GM19467 (cell line): ENCODE measurements around the gene PEX26.

ENCODE experiments used
- ATAC-seq: cut with Tn5 transposase; IDR thresholded peaks from one replicate; pipeline ENCODE4 v1.9.1; 2021; ENCODE audit warnings: mild to moderate bottlenecking, moderate library complexity; ENCODE audit not compliant: unreplicated experiment

Gene PEX26

DNA sequence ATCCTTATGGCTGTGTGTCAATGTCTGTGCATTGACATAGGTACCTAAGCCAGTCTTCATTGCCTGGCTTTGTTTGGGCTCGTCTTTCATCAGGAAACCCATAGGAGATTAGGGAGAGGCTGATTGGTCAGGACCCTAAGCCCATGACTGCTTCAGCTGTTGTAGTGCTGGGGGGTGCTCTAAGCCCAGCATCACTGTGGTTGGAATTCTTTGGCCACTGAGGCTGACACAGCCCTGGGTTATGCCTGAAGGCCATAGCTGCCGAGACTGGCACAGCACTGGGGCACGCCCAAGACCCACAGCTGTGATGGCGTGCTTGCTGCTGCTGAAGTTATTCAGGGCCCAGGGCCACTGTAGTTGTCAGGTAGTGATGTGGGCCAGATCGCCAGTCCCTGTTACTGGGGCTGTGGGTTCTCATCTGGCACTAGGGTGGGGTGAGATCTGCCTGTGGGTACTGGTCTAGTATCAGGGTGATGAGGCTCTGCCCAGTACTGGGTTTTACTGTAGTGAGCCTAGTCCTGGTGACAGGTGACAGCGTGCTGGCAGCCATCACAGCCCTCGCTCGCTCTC is 77.1 kb downstream of the PEX26 start:
- no peak for ATAC-seq
